Measurements from ENCODE around the gene GOLGA2. TPM values are rescaled to one million over a fixed set of nuclear protein-coding genes. Genes with fewer than 3 reads are reported as not detected.

Gene GOLGA2
- total RNA-seq, 1 donor from 2014 or later: 64.1 TPM

DNA sequence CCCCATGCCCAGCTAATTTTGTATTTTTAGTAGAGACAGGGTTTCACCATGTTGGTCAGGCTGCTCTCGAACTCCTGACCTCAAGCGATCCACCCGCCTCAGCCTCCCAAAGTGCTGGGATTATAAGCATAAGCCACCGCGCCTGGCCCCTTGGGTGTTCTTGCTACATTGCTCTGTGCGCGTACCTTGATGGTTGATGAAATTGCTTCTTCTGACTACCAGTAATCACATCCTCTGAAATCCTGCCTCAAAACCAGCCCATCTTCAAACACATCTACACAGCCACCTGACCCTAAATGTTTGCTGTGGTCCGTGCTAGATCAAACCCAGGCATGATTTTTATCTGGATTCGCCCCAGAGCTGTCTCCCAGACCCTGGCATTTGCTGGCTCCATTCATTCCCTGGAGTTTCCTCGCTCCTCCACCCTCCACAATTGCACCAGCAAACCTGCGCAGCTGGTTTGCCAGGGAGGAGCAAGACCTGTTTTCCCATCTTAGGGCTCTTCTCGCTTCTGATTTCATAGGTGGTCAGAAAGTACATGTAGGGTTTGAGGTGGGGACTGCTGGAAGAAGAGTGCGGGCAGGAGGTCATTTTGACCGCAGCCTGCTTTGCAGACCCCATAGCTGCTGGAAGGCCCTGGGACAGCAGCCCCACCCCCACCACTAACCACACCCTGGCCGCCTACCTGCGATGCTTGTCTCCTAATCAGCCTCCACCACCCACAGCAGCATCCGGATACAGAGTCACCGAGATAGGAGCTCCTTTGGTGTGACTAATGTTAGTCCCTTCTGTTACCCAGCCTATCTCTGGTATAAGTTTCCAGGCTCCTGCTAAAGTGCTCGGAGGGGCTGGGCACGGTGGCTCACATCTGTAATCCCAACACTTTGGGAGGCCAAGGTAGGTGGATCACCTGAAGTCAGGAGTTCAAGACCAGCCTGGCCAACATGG lies 23.0 kb upstream of the GOLGA2 start:
- no peaks in the 10 kb centered on the region for H3K27me3 Mint-ChIP-seq (ENCODE audit: low read depth)
- H3K9me3 Mint-ChIP-seq: no peaks in the 10 kb centered on the region
- H3K4me1 Mint-ChIP-seq: peaks cover 5% of the 10 kb centered on the region
- DNase-seq (ENCODE audit: low read depth, low spot score): no peak
- H3K4me3 Mint-ChIP-seq: no peak overlapping the region
- TF ChIP-seq, protein P1, sequence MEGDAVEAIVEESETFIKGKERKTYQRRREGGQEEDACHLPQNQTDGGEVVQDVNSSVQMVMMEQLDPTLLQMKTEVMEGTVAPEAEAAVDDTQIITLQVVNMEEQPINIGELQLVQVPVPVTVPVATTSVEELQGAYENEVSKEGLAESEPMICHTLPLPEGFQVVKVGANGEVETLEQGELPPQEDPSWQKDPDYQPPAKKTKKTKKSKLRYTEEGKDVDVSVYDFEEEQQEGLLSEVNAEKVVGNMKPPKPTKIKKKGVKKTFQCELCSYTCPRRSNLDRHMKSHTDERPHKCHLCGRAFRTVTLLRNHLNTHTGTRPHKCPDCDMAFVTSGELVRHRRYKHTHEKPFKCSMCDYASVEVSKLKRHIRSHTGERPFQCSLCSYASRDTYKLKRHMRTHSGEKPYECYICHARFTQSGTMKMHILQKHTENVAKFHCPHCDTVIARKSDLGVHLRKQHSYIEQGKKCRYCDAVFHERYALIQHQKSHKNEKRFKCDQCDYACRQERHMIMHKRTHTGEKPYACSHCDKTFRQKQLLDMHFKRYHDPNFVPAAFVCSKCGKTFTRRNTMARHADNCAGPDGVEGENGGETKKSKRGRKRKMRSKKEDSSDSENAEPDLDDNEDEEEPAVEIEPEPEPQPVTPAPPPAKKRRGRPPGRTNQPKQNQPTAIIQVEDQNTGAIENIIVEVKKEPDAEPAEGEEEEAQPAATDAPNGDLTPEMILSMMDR (conservative IDR thresholded peaks at IDR 0.05): no peak
- no peaks in the 10 kb centered on the region for H3K36me3 Mint-ChIP-seq (ENCODE audit: low read depth)
- H3K27ac Mint-ChIP-seq (ENCODE audit: unreplicated experiment): peak overlapping the region; percentile 51

DNA sequence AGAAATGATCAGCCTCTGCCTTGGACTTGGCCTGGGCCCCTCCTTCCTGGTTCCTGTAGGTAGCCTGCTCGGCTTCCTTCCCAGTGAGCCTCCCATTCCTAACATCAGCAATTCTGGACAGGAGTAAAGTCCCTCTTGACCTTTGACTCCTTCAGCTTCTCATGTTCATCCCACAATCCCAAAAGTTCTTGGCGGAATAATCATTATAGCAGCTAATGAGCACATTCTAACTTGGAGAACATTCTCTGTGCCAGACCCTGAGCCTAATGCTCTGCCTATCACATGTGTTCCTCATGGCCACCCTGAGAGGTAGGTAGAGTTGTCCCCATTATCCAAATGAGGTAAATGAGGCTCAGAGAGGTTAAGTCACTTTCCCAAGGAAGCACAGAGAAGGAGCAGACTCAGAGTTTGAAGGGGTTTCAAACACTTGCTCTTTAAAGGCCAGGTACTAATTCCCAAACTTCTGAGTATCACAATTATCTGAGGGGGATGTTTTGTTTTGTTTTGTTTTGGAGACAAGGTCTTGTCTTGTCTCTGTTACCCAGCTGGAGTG lies 21.5 kb upstream of the GOLGA2 start:
- Mint-ChIP-seq H3K9me3 (no peaks in the 10 kb centered on the region), H3K27me3 (ENCODE audit: low read depth) (no peaks in the 10 kb centered on the region), H3K36me3 (ENCODE audit: low read depth) (no peaks in the 10 kb centered on the region), H3K4me3 (no peak overlapping the region), H3K27ac (ENCODE audit: unreplicated experiment) (peak overlapping the region; percentile 60), H3K4me1 (peaks cover 5% of the 10 kb centered on the region)
- DNase-seq (ENCODE audit: low read depth, low spot score): no peak
- TF ChIP-seq, protein P1 (conservative IDR thresholded peaks at IDR 0.05): no peak

GRCh38 chr9:128296340-128297220 lies 20.8 kb upstream of the GOLGA2 start:
- H3K36me3 Mint-ChIP-seq (ENCODE audit: low read depth): no peaks in the 10 kb centered on the region
- H3K27me3 Mint-ChIP-seq (ENCODE audit: low read depth): no peaks in the 10 kb centered on the region
- H3K4me3 Mint-ChIP-seq: no peak overlapping the region
- H3K27ac Mint-ChIP-seq (ENCODE audit: unreplicated experiment): no peak overlapping the region
- peaks cover 5% of the 10 kb centered on the region for H3K4me1 Mint-ChIP-seq
- H3K9me3 Mint-ChIP-seq: no peaks in the 10 kb centered on the region
- DNase-seq (ENCODE audit: low read depth, low spot score): no peak
- TF ChIP-seq, protein P1 (conservative IDR thresholded peaks at IDR 0.05): no peak

GRCh38 chr9:128294142-128294541 lies 18.3 kb upstream of the GOLGA2 start:
- no peaks in the 10 kb centered on the region for H3K27me3 Mint-ChIP-seq (ENCODE audit: low read depth)
- no peak for DNase-seq (ENCODE audit: low read depth, low spot score)
- H3K27ac Mint-ChIP-seq (ENCODE audit: unreplicated experiment): peak overlapping the region; percentile 35
- H3K9me3 Mint-ChIP-seq: no peaks in the 10 kb centered on the region
- no peaks in the 10 kb centered on the region for H3K36me3 Mint-ChIP-seq (ENCODE audit: low read depth)
- no peak overlapping the region for H3K4me3 Mint-ChIP-seq
- H3K4me1 Mint-ChIP-seq: peaks cover 5% of the 10 kb centered on the region
- TF ChIP-seq, protein P1 (conservative IDR thresholded peaks at IDR 0.05): no peak

- H3K9me3 Mint-ChIP-seq: no peaks in the 10 kb centered on the region
- H3K4me1 Mint-ChIP-seq: peaks cover 5% of the 10 kb centered on the region
- no peak overlapping the region for H3K27ac Mint-ChIP-seq (ENCODE audit: unreplicated experiment)
- H3K27me3 Mint-ChIP-seq (ENCODE audit: low read depth): no peaks in the 10 kb centered on the region
- DNase-seq (ENCODE audit: low read depth, low spot score): no peak
- TF ChIP-seq, protein P1 (conservative IDR thresholded peaks at IDR 0.05): no peak
- H3K36me3 Mint-ChIP-seq (ENCODE audit: low read depth): no peaks in the 10 kb centered on the region
- no peak overlapping the region for H3K4me3 Mint-ChIP-seq
These were observed 17.3 kb upstream of the GOLGA2 start for GRCh38 chr9:128293091-128293490.
